Smooth muscle cell of the brain vasculature (primary cell): ENCODE measurements around the gene DNAJC24.

Experiments used
- DNase-seq: peaks from one replicate; pipeline ENCODE4 v3.0.0-alpha.2; 2012; ENCODE audit warnings: low read depth, low spot score

The DNAJC24 gene

GRCh38 chr11:31415435-31415834 lies 45.8 kb downstream of the DNAJC24 start:
- no peak for DNase-seq

GRCh38 chr11:31417357-31417756 lies 47.7 kb downstream of the DNAJC24 start:
- DNase-seq, result no peak

- no peak for DNase-seq
Observed at GRCh38 chr11:31417816-31418215, 48.2 kb downstream of the DNAJC24 start.

GRCh38 chr11:31419138-31419537 lies 49.5 kb downstream of the DNAJC24 start:
- no peak for DNase-seq

DNA sequence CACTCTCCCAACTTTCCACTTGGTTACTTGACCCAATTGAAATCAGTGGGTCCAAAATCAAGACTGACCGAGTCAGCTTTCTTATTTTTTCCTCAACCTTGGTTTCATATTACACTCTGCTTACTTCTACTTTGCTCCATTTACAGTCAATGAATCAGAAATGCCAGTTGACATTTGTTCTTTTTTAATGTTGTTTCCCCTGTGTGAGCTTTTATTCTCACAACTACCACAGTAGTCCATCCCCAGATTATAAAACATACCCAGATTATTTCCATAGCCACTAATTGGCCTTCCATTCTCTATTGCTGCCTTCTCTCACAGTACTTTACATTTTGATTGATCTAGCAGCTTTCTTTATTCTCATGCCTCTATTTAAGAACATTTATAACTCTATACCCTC lies 50.0 kb downstream of the DNAJC24 start:
- DNase-seq, result no peak

- no peak for DNase-seq
Observed at GRCh38 chr11:31421820-31422219, 52.2 kb downstream of the DNAJC24 start.

DNA sequence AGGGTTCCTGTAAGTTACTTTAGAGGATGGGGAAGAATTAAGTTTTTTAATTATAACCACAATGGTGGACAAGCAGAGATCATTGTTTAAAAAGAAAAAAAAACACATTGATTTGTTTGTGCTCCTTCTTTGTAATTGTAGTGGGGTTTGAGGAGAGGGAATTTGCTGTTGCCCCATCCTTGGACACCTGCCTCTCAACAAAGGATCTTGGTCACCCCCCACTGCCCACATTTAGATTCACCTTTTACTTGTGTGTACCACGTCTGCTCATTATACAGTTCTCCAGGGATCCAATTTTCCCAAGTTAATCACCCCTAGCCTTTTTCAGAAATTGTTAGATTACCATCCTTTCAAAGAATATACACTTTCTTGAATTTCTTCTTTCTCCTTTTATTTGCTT lies 53.0 kb downstream of the DNAJC24 start:
- DNase-seq, result no peak

GRCh38 chr11:31424652-31425051 lies 55.0 kb downstream of the DNAJC24 start:
- DNase-seq, result no peak

- no peak for DNase-seq
Observed at GRCh38 chr11:31433851-31434250, 64.2 kb downstream of the DNAJC24 start.

DNA sequence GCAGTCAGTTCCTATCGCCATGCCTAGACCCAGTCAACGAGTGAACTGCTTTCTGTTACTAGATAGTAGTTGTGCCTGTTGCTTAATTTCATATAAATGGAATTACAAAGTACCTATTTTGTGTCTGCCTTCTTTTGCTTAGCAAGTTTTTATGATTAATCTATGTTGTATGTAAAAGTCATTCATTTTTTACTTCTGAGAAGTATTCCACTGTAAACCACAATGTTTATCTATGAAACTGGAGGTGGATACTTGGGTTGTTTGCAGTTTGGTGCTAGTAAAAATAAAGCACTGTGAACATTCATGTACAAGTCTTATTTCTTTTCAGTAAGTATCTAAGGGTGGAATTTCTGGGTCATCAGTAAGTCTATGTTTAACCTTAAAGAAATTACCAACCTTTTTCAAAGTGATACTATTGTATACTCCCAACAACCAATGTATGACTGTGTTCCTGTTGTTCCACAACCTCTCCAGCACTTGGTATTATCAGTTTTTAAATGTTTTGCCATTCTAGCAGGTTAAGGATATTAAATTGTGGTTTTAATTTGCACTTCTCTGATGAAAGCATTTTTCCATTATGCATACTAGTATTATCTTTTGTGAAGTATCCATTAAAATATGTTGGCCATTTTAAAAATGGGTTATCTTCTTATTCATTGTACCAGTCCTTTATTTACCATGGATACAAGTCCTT lies 68.2 kb downstream of the DNAJC24 start:
- DNase-seq, result peak; percentile 9

- no peak for DNase-seq
Observed at GRCh38 chr11:31441296-31441695, 71.6 kb downstream of the DNAJC24 start.

GRCh38 chr11:31442086-31442485 lies 72.4 kb downstream of the DNAJC24 start:
- no peak for DNase-seq

DNA sequence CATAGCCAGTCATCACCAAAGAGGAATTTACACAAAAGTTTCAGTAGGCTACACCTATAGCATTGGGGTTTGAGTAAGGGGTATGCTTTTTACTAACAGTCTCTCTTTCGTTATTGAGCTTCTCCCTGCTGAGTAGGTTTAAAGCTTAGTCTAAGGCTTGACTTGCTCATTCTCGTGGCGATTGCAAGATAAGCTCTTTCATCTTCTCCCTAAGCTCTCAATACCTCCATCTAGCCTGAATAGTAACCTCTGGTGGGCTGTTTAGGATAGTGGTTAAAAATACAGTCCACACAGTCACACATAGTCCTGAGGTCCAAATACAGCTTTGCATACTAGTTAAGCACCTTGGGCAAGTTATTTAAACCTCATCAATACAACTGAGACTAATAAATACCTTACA lies 74.1 kb downstream of the DNAJC24 start:
- DNase-seq, result no peak

DNA sequence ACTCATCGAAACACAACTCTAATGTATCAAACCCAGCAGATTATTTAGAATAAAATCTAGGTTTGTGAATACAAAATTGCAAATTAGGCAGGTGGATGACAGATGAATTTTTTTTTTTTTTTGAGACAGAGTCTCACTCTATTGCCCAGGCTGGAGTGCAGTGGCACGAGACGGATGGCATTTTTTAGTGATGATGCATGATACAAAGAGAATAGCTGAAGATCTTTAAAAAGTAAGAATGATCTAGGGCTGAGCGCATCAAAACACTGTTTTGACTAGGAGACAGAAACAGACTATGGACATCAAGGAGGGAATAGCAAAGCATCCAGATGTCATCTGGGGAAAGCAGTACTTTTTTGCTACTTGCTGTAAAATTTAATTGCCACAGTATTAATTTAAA lies 76.0 kb downstream of the DNAJC24 start:
- DNase-seq, result no peak

- no peak for DNase-seq
Observed at GRCh38 chr11:31449040-31449439, 79.4 kb downstream of the DNAJC24 start.

GRCh38 chr11:31450841-31451240 lies 81.2 kb downstream of the DNAJC24 start:
- DNase-seq, result no peak

GRCh38 chr11:31455177-31455576 lies 85.5 kb downstream of the DNAJC24 start:
- DNase-seq, result no peak

GRCh38 chr11:31464436-31464835 lies 94.8 kb downstream of the DNAJC24 start:
- DNase-seq, result no peak

- no peak for DNase-seq
Observed at GRCh38 chr11:31474083-31474482, 104.4 kb downstream of the DNAJC24 start.

DNA sequence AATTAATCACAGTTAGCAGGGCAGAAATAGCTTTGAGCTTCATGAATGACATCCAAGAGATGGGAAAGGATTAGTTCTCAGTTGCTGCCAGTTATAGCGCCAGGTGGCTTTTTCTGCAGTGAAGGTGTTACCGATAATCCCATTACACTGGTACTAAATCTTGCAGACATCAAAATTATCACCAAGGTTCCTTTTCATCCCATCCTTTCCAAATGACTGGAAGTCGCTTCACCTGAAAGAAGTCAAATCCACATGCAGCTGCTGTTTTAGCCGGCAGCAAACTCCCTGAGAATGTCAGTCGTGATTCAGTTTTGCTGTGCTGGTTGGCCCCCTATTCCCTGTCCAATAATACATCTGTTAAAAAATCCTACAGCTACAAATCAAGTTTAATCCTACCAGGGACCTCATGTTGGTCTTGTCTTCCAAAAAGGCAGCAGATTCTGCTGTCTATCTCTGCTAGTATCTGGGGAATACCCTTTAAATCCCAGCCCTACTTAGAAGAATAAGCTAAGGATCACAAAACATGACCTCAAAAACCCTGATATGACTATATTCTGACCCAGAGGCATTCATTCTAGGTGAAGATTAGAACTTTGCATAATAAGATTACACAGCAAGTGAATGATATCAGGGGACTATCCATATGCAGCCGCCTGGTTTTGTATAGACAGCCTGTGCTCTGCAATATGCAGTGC lies 108.0 kb downstream of the DNAJC24 start:
- DNase-seq, result no peak

DNA sequence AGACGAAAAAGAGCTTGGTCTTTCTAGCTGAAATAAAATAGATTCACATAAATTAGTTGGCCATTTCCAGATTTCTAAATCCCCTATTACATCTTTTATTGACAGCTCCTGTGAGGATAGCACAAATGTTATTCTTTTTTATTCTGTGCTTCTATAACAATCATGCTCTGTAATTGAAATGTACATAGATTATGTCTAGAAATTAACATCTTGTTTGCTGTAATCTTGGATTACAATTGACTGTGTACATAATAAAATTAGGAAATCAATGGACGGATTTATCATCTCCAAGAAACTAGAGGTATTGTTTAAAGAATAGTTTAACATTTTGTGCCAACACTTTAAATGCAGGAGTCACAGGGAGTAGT lies 108.5 kb downstream of the DNAJC24 start:
- no peak for DNase-seq

DNA sequence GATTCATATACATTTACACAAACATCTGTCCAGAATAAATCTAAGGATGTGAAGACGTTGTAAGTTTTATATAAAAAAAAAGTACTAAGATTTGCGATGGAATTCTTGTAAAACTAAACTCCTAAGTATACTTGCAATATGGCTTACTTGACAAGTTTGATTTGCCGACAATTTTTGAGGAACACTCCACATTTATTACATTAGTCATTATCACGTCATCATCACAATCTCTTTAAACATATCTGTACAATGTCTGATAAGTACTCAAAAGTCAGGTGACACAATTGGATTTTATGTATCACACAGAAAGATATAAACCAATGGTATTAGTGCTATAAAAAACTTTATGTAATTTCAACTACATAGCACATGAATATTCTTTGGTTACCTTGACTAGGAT lies 109.4 kb downstream of the DNAJC24 start:
- DNase-seq, result no peak

DNA sequence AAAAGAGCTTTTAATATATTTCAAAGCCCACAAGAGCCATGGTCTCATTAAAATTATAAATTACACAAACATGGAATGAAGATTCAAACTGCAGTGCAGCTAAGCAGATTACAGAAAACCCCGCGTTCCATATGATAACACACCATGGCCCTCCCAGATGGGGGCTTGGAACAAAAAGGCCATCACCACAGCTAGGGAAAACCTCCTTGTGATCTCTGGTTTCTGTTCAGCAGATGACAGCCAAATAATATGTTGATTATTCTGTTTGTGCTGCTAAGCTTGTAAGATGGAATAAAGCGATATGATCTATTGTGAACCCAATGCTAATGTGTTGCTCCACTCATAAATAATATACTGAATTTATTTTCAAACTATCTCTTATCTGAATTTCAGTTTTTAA lies 111.3 kb downstream of the DNAJC24 start:
- DNase-seq, result no peak
